Measurements from ENCODE around the gene MYOCD. TPM values are rescaled to one million over a fixed set of nuclear protein-coding genes. Genes with fewer than 3 reads are reported as not detected.
A peak's percentile ranks its signal among the peaks of the same experiment; 100 is the strongest.

The MYOCD gene
- total RNA-seq, 1 experiment from 2014 or later = 1.2 TPM

- TF ChIP-seq CREM (CRISPR knock-in tag; IDR thresholded peaks at IDR 0.05) (no peak), ATF3 (CRISPR knock-in tag; conservative IDR thresholded peaks at IDR 0.05) (no peak), ZNF121 (CRISPR knock-in tag; IDR thresholded peaks at IDR 0.05) (no peak), E2F4 (CRISPR knock-in tag; IDR thresholded peaks at IDR 0.05; ENCODE audit: borderline replicate concordance, low read depth) (no peak), ESRRA (CRISPR knock-in tag; IDR thresholded peaks at IDR 0.05; ENCODE audit: borderline replicate concordance) (no peak), SMAD4 (CRISPR knock-in tag; IDR thresholded peaks at IDR 0.05) (no peak), ZNF416 (CRISPR knock-in tag; IDR thresholded peaks at IDR 0.05) (no peak), CBFB (CRISPR knock-in tag; IDR thresholded peaks at IDR 0.05; ENCODE audit: low read depth) (no peak)
Observed at GRCh38 chr17:12618557-12618956, 47.1 kb upstream of the MYOCD start (continued).

GRCh38 chr17:12619459-12620199 lies 46.1 kb upstream of the MYOCD start:
- Mint-ChIP-seq H3K27ac (peak overlapping the region; percentile 28; the same call in 1 of the 2 replicates), H3K36me3 (no peaks in the 10 kb centered on the region), H3K4me3 (no peak overlapping the region), H3K9me3 (no peaks in the 10 kb centered on the region), H3K4me1 (peaks cover 40% of the 10 kb centered on the region), H3K27me3 (ENCODE audit: low read depth) (no peaks in the 10 kb centered on the region)
- ATAC-seq = peak; percentile 61
- TF ChIP-seq SMAD4 (CRISPR knock-in tag; IDR thresholded peaks at IDR 0.05) (no peak), SOX15 (CRISPR knock-in tag; IDR thresholded peaks at IDR 0.05) (no peak), CREM (CRISPR knock-in tag; IDR thresholded peaks at IDR 0.05) (no peak), IRF1 (CRISPR knock-in tag; IDR thresholded peaks at IDR 0.05) (no peak), ZNF532 (CRISPR knock-in tag; IDR thresholded peaks at IDR 0.05; ENCODE audit: borderline replicate concordance) (no peak), ATF1 (CRISPR knock-in tag; IDR thresholded peaks at IDR 0.05) (no peak), PREB (CRISPR knock-in tag; IDR thresholded peaks at IDR 0.05; ENCODE audit: borderline replicate concordance) (no peak), NFATC4 (CRISPR knock-in tag; IDR thresholded peaks at IDR 0.05) (no peak), E2F5 (CRISPR knock-in tag; IDR thresholded peaks at IDR 0.05) (no peak), ZNF423 (CRISPR knock-in tag; IDR thresholded peaks at IDR 0.05) (no peak), ZNF263 (CRISPR knock-in tag; IDR thresholded peaks at IDR 0.05; ENCODE audit: low read depth) (no peak), ZNF317 (CRISPR knock-in tag; IDR thresholded peaks at IDR 0.05; ENCODE audit: borderline replicate concordance, low read depth) (no peak), ZNF425 (CRISPR knock-in tag; conservative IDR thresholded peaks at IDR 0.05) (no peak), GABPB1 (CRISPR knock-in tag; IDR thresholded peaks at IDR 0.05) (no peak)
- CTCF ChIA-PET = interaction anchor here (2.0 to 2.2 kb wide), 2 partner anchors 74 to 123 kb away, joined by 13 to 15 read pairs; no protein-coding TSS in a partner anchor
- POLR2A ChIA-PET = no interaction called here
- no peak for DNase-seq (ENCODE audit: low spot score)
